ENCODE measurements around the gene CDC20B.
A peak's percentile ranks its signal among the peaks of the same experiment; 100 is the strongest.

CDC20B gene

DNA sequence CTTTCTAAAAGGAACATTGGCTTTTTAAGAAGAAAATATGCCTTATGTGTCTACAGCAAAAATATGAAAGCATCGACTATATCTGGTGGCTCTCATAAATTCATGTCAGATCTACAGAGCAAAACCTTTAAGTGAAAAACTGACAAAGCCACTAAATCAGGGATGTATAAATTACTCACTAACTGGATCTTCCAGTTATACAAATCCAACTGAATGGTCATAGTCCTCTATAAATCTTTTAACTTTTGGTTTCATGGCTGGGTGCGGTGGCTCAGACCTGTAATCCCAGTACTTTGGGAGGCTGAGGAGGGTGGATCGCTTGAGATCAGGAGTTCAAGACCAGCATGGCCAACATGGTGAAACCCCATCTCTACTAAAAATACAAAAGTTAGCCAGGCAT, 99.8 kb downstream of the CDC20B start:
- Histone ChIP-seq H3K9me3 (ENCODE audit: insufficient read depth, low read length, severe bottlenecking) (no peaks in the 10 kb centered on the region), H3K4me1 (ENCODE audit: insufficient read depth, low read length) (peaks cover 30% of the 10 kb centered on the region), H3K4me3 (ENCODE audit: low read depth in 1 of 2, low read length in 2 of 2) (no peak overlapping the region), H4K20me1 (ENCODE audit: insufficient read depth, low read length) (no peaks in the 10 kb centered on the region), H3K27me3 (ENCODE audit: insufficient read depth, low read length, poor library complexity) (no peaks in the 10 kb centered on the region), H3K9ac (ENCODE audit: low read depth, low read length) (peak overlapping the region; percentile 28; the same call in 1 of the 2 replicates), H3K79me2 (ENCODE audit: insufficient read depth, low read length) (no peaks in the 10 kb centered on the region), H3K27ac (ENCODE audit: low read length) (peak overlapping the region; percentile 66), H2AFZ (ENCODE audit: low read depth, low read length) (no peak overlapping the region), H3K4me2 (ENCODE audit: insufficient read depth, low read length) (peak overlapping the region; percentile 35), H3K36me3 (ENCODE audit: insufficient read depth, low read length) (no peaks in the 10 kb centered on the region)
- DNase-seq (no peak), ATAC-seq (ENCODE audit: insufficient read depth, low read depth) (no peak)
- no peak for TF ChIP-seq CTCF (IDR thresholded peaks at IDR 0.05; ENCODE audit: borderline replicate concordance, extremely low read depth, low read length, poor library complexity, severe bottlenecking)
- no peak for TF ChIP-seq EZH2 (IDR thresholded peaks at IDR 0.05; ENCODE audit: borderline replicate concordance, low read depth, low read length, severe bottlenecking)

GRCh38 chr5:55072666-55073065, 100.3 kb downstream of the CDC20B start:
- no peak overlapping the region for H3K4me3 ChIP-seq (ENCODE audit: low read depth in 1 of 2, low read length in 2 of 2)
- no peaks in the 10 kb centered on the region for H3K79me2 ChIP-seq (ENCODE audit: insufficient read depth, low read length)
- peaks cover 30% of the 10 kb centered on the region for H3K4me1 ChIP-seq (ENCODE audit: insufficient read depth, low read length)
- H3K9me3 ChIP-seq (ENCODE audit: insufficient read depth, low read length, severe bottlenecking), result no peaks in the 10 kb centered on the region
- H2AFZ ChIP-seq (ENCODE audit: low read depth, low read length), result no peak overlapping the region
- DNase-seq, result no peak
- peak overlapping the region; percentile 35 for H3K4me2 ChIP-seq (ENCODE audit: insufficient read depth, low read length)
- peak; percentile 96 for ATAC-seq (ENCODE audit: insufficient read depth, low read depth)
- peak overlapping the region; percentile 66 for H3K27ac ChIP-seq (ENCODE audit: low read length)
- no peaks in the 10 kb centered on the region for H3K36me3 ChIP-seq (ENCODE audit: insufficient read depth, low read length)
- TF ChIP-seq CTCF (IDR thresholded peaks at IDR 0.05; ENCODE audit: borderline replicate concordance, extremely low read depth, low read length, poor library complexity, severe bottlenecking), result no peak
- no peak for TF ChIP-seq EZH2 (IDR thresholded peaks at IDR 0.05; ENCODE audit: borderline replicate concordance, low read depth, low read length, severe bottlenecking)
- peak overlapping the region; percentile 28 for H3K9ac ChIP-seq (ENCODE audit: low read depth, low read length)
- no peaks in the 10 kb centered on the region for H3K27me3 ChIP-seq (ENCODE audit: insufficient read depth, low read length, poor library complexity)
- H4K20me1 ChIP-seq (ENCODE audit: insufficient read depth, low read length), result no peaks in the 10 kb centered on the region

DNA sequence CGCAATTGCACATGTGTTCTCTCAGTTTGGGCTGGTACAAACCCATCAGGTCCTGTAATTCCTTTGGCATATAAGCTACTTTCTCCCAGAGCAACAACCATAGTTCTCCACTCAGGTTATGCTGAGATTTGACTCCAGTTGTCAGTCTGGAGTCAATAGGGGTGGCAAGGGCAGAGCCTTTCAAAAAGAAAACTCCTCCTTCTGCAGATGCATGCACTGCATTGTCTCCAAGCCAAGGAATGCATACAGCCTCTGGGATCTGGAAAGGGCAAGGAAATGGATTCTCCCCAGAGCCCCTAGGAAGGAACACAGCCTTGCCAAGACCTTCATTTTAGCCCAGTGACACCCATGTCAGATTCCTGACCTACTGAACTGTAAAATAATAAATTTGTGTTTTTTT, 101.6 kb downstream of the CDC20B start:
- Histone ChIP-seq H3K4me1 (ENCODE audit: insufficient read depth, low read length) (peaks cover 30% of the 10 kb centered on the region), H3K27ac (ENCODE audit: low read length) (peak overlapping the region; percentile 22; the same call in 1 of the 2 replicates), H3K4me2 (ENCODE audit: insufficient read depth, low read length) (no peak overlapping the region), H4K20me1 (ENCODE audit: insufficient read depth, low read length) (no peaks in the 10 kb centered on the region), H3K36me3 (ENCODE audit: insufficient read depth, low read length) (no peaks in the 10 kb centered on the region), H3K4me3 (ENCODE audit: low read depth in 1 of 2, low read length in 2 of 2) (no peak overlapping the region), H3K9me3 (ENCODE audit: insufficient read depth, low read length, severe bottlenecking) (no peaks in the 10 kb centered on the region), H2AFZ (ENCODE audit: low read depth, low read length) (no peak overlapping the region), H3K27me3 (ENCODE audit: insufficient read depth, low read length, poor library complexity) (no peaks in the 10 kb centered on the region), H3K9ac (ENCODE audit: low read depth, low read length) (no peak overlapping the region), H3K79me2 (ENCODE audit: insufficient read depth, low read length) (no peaks in the 10 kb centered on the region)
- ATAC-seq (ENCODE audit: insufficient read depth, low read depth), result no peak
- DNase-seq, result no peak
- TF ChIP-seq CTCF (IDR thresholded peaks at IDR 0.05; ENCODE audit: borderline replicate concordance, extremely low read depth, low read length, poor library complexity, severe bottlenecking) (no peak), EZH2 (IDR thresholded peaks at IDR 0.05; ENCODE audit: borderline replicate concordance, low read depth, low read length, severe bottlenecking) (no peak)

DNA sequence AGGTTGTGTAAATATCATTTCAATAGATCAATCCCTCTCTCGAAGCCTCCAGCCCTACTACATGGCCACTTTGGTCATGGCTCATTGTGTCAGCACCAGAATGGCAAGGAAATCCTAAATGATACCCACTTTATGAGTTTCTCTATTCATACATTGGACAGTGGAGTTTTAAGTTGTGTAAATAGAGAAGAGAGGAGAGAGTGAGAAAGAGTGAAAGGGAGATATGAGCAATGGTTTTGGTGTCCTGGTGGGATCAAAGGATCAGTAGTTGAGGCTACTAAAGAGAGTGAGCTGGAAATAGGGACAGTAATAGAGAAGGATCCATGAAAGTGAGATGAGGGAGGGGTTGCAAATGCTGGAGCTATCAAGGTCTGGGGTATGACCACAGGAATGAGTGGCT, 102.0 kb downstream of the CDC20B start:
- ATAC-seq (ENCODE audit: insufficient read depth, low read depth), result no peak

More for the DNA sequence above, 102.0 kb downstream of the CDC20B start:
- no peaks in the 10 kb centered on the region for H3K79me2 ChIP-seq (ENCODE audit: insufficient read depth, low read length)
- H3K4me2 ChIP-seq (ENCODE audit: insufficient read depth, low read length), result no peak overlapping the region
- H3K36me3 ChIP-seq (ENCODE audit: insufficient read depth, low read length), result no peaks in the 10 kb centered on the region
- no peak overlapping the region for H3K9ac ChIP-seq (ENCODE audit: low read depth, low read length)
- no peak overlapping the region for H3K4me3 ChIP-seq (ENCODE audit: low read depth in 1 of 2, low read length in 2 of 2)
- no peaks in the 10 kb centered on the region for H3K9me3 ChIP-seq (ENCODE audit: insufficient read depth, low read length, severe bottlenecking)
- no peaks in the 10 kb centered on the region for H4K20me1 ChIP-seq (ENCODE audit: insufficient read depth, low read length)
- DNase-seq, result no peak
- TF ChIP-seq EZH2 (IDR thresholded peaks at IDR 0.05; ENCODE audit: borderline replicate concordance, low read depth, low read length, severe bottlenecking) (no peak), CTCF (IDR thresholded peaks at IDR 0.05; ENCODE audit: borderline replicate concordance, extremely low read depth, low read length, poor library complexity, severe bottlenecking) (no peak)
- H3K4me1 ChIP-seq (ENCODE audit: insufficient read depth, low read length), result peaks cover 30% of the 10 kb centered on the region
- H3K27me3 ChIP-seq (ENCODE audit: insufficient read depth, low read length, poor library complexity), result no peaks in the 10 kb centered on the region
- H3K27ac ChIP-seq (ENCODE audit: low read length), result peak overlapping the region; percentile 22; the same call in 1 of the 2 replicates
- H2AFZ ChIP-seq (ENCODE audit: low read depth, low read length), result no peak overlapping the region

Measured in DND-41 (cell line).